Measurements from ENCODE around the gene DMAP1. TPM values are rescaled to one million over a fixed set of nuclear protein-coding genes. Genes with fewer than 3 reads are reported as not detected.

The DMAP1 gene
- total and polyA plus RNA-seq, 2 of the 8 experiments (the other 6 are each of a cell fraction or from before 2014, with no cell fraction given), result 36.4 to 42.4 TPM

GRCh38 chr1:44220001-44220751 lies 6.9 kb downstream of the DMAP1 start:
- FAIRE-seq, result no peak
- Histone ChIP-seq H2BK120ac (replicated peaks; ENCODE audit: low read depth, low read length) (no peak overlapping the region), H2AFZ (ENCODE audit: low read length) (no peak overlapping the region), H3K79me1 (ENCODE audit: low read depth, low read length) (no peaks in the 10 kb centered on the region; the same call in 1 of the 2 replicates), H3K9me3 (ENCODE audit: insufficient read depth in 2 of 2, low read depth in 1 of 2, low read length in 1 of 2) (no peaks in the 10 kb centered on the region), H3K23me2 (ENCODE audit: low read depth, low read length) (no peaks in the 10 kb centered on the region), H3K4me3 (ENCODE audit: extremely low read depth in 1 of 4, insufficient read depth in 2 of 4, low read depth in 3 of 4, low read length in 4 of 4) (no peak overlapping the region), H3K36me3 (ENCODE audit: control insufficient read depth in 2 of 4, insufficient read depth in 4 of 4, low read length in 3 of 4) (peaks cover 21 to 45% (median 31%) of the 10 kb centered on the region in 4 experiments; a peak in 7 of 8 replicates), H3K4ac (replicated peaks; ENCODE audit: insufficient read length, low read depth, low read length) (no peak overlapping the region), H3K4me2 (ENCODE audit: insufficient read depth in 1 of 2, low read depth in 2 of 2, low read length in 2 of 2) (no peak overlapping the region), H2AK5ac (ENCODE audit: low read depth, low read length) (no peak overlapping the region), H2BK12ac (ENCODE audit: low read depth, low read length) (no peak overlapping the region), H3K4me1 (replicated peaks in 1 of 4; ENCODE audit: control insufficient read depth in 3 of 4, insufficient read depth in 4 of 4, low read length in 3 of 4) (no peaks in the 10 kb centered on the region), H4K91ac (replicated peaks; ENCODE audit: insufficient read length, low read length) (no peak overlapping the region), H2BK20ac (ENCODE audit: low read length) (no peak overlapping the region), H3K27me3 (replicated peaks in 1 of 4; ENCODE audit: control insufficient read depth in 3 of 4, extremely low read depth in 1 of 4, insufficient read depth in 3 of 4, low read length in 3 of 4) (no peaks in the 10 kb centered on the region), H3K23ac (ENCODE audit: insufficient read length) (no peak overlapping the region), H2BK5ac (ENCODE audit: low read depth, low read length) (no peak overlapping the region), H3K27ac (ENCODE audit: low read depth, low read length) (no peak overlapping the region), H3K14ac (ENCODE audit: insufficient read length) (no peak overlapping the region), H3K18ac (ENCODE audit: extremely low read depth, low read length) (no peak overlapping the region), H3K9ac (replicated peaks in 1 of 4; ENCODE audit: extremely low read depth in 1 of 4, low read depth in 3 of 4, low read length in 3 of 4) (no peak overlapping the region), H4K8ac (ENCODE audit: extremely low read depth, insufficient read depth, low read length) (no peak overlapping the region), H3K79me2 (ENCODE audit: control insufficient read depth in 1 of 2, insufficient read depth in 2 of 2, low read length in 2 of 2) (no peaks in the 10 kb centered on the region), H4K20me1 (replicated peaks in 1 of 2; ENCODE audit: control insufficient read depth in 1 of 2, insufficient read depth in 2 of 2, low read length in 2 of 2) (peaks cover 2 to 17% of the 10 kb centered on the region in 2 experiments), H3K56ac (replicated peaks; ENCODE audit: insufficient read length, low read depth, low read length) (no peak overlapping the region), H2BK15ac (ENCODE audit: low read length) (no peak overlapping the region), H4K5ac (ENCODE audit: insufficient read length, low read depth, low read length) (no peak overlapping the region)
- no peak for TF ChIP-seq EP300 (IDR thresholded peaks at IDR 0.05; ENCODE audit: borderline replicate concordance in 1 of 2, low read depth in 2 of 2, low read length in 2 of 2)
- no peak for TF ChIP-seq ZNF274 (IDR thresholded peaks at IDR 0.05; ENCODE audit: borderline replicate concordance, extremely low read depth, low read length)
- TF ChIP-seq POLR2AphosphoS5 (IDR thresholded peaks at IDR 0.05; ENCODE audit: low read depth, low read length), result peak; percentile 26; the same call in 1 of the 2 replicates
- no peak for TF ChIP-seq NANOG (IDR thresholded peaks at IDR 0.05; ENCODE audit: insufficient read depth, low read depth, low read length, poor library complexity, severe bottlenecking)
- ChIA-PET POLR2A (ENCODE audit: partially characterized antibody) (interaction anchor here (1.3 to 1.4 kb wide), 2 partner anchors 8 to 14 kb away, joined by 3 to 4 read pairs; no protein-coding TSS in a partner anchor), CTCF (ENCODE audit: partially characterized antibody) (interaction anchor here (0.6 to 18.7 kb wide), 14 partner anchors 16 to 776 kb away, joined by 3 to 250 read pairs (median 8); no protein-coding TSS in a partner anchor)
- DNase-seq (ENCODE audit: low read depth in 1 of 2, low spot score in 2 of 2), result no peak
- WGBS, 2 experiments (ENCODE audit: extremely low coverage in 1 of 2, insufficient coverage in 1 of 2, insufficient read length in 1 of 2, insufficient replicate concordance in 2 of 2, low coverage in 1 of 2, low lambda C conversion rate in 2 of 2, missing lambda C conversion rate in 1 of 2), result 89% methylated on average over 30 of the region's 31 CpGs; no CpG with 5 or more reads in 1 of the 2 experiments

Data from H1 (cell line).